Upper lobe of left lung (tissue), 6 donors: Measurements from ENCODE around the gene LRCH1. TPM values are rescaled to one million over a fixed set of nuclear protein-coding genes. Genes with fewer than 3 reads are reported as not detected.
A peak's percentile ranks its signal among the peaks of the same experiment; 100 is the strongest.

Source experiments
- ATAC-seq, 2 donors: fragments of 200-7000 bp; cut with Tn5 transposase; one replicate each; pipeline ENCODE4 v1.9.1; 2022; ENCODE audit warnings: mild to moderate bottlenecking in 2 of 2, moderate library complexity in 2 of 2; ENCODE audit not compliant: low FRiP score in 2 of 2
- DNase-seq, 2 donors: peaks; one replicate each; pipeline ENCODE4 v3.0.0-alpha.2; 2019 to 2020
- H3K27ac ChIP-seq, 4 donors: fragments of 200-600 bp; sonication (generic); one replicate each; pipeline ENCODE4 v1.5.1; 2016 to 2019
- H3K27me3 ChIP-seq, 4 donors: fragments of 200-600 bp; sonication (generic); one replicate each; pipeline ENCODE4 v1.5.1; 2017 to 2019
- H3K36me3 ChIP-seq, 4 donors: fragments of 200-600 bp; sonication (generic); one replicate each; pipeline ENCODE4 v1.5.1; 2016 to 2019
- H3K4me1 ChIP-seq, 4 donors: fragments of 200-600 bp; sonication (generic); one replicate each; pipeline ENCODE4 v1.5.1; 2018 to 2019
- H3K4me3 ChIP-seq, 4 donors: fragments of 200-600 bp; sonication (generic); one replicate each; pipeline ENCODE4 v1.5.1; 2017 to 2019; ENCODE audit warnings: mild to moderate bottlenecking in 2 of 4, moderate library complexity in 1 of 4
- H3K9me3 ChIP-seq, 4 donors: fragments of 200-600 bp; sonication (generic); one replicate each; pipeline ENCODE4 v1.5.1; 2018 to 2019
- CTCF ChIP-seq, 6 experiments: fragments of 450-650 bp in 4 of 6; fragments of 200-600 bp in 2 of 6; sonication (generic) in 2 of 6; IDR thresholded peaks; one replicate each; pipeline ENCODE4 v1.5.1; 2016 to 2019; ENCODE audit warnings: antibody characterized with exemption in 6 of 6
- EP300 ChIP-seq, 4 donors: sonication (generic); formaldehyde crosslinking; IDR thresholded peaks; one replicate each; pipeline ENCODE4 v1.5.1; 2017; ENCODE audit warnings: antibody characterized with exemption in 4 of 4, control low read depth in 2 of 4
- POLR2A ChIP-seq, 4 donors: fragments of 450-650 bp; IDR thresholded peaks; one replicate each; pipeline ENCODE4 v1.5.1; 2016 to 2017; ENCODE audit warnings: antibody characterized with exemption in 4 of 4, mild to moderate bottlenecking in 2 of 4
- POLR2AphosphoS5 ChIP-seq, 2 donors: sonication (generic); formaldehyde crosslinking; IDR thresholded peaks; one replicate each; pipeline ENCODE4 v1.5.1; 2017; ENCODE audit warnings: antibody characterized with exemption in 2 of 2
- WGBS, 2 donors: methylation state at CpG; one replicate each; pipeline ENCODE4 v1.1.5; 2017 to 2018; 5-methylcytosine and 5-hydroxymethylcytosine counted together
- total RNA-seq, 6 donors: library from RNA; depleted of rRNA in 4 of 6; stranded (reverse); fragments of >200 nt in 4 of 6; gene quantifications; one replicate each; pipeline versions ENCODE4 v1.1.0 to v1.2.1, GENCODE V29; 2016 to 2021
- donor health status: DM: no; HTN: no; CAD: no; lungs with moderate emphysema.
- donor health status: DM: no; HTN: yes; CAD: no; lungs with severe emphysema.

LRCH1 gene
- total RNA-seq, 6 donors from 2014 or later = 17.2 to 27.0 (median 22.7) TPM

- Histone ChIP-seq H3K36me3 (no peaks in the 10 kb centered on the region), H3K4me3 (no peak overlapping the region), H3K9me3 (no peaks in the 10 kb centered on the region), H3K4me1 (peaks cover 21 to 37% (median 30%) of the 10 kb centered on the region in 4 donors), H3K27me3 (no peaks in the 10 kb centered on the region), H3K27ac (no peak overlapping the region)
- TF ChIP-seq CTCF (IDR thresholded peaks at IDR 0.05) = no peak
- TF ChIP-seq EP300 (IDR thresholded peaks at IDR 0.05) = no peak
- no peak for TF ChIP-seq POLR2AphosphoS5 (IDR thresholded peaks at IDR 0.05)
- no peak for TF ChIP-seq POLR2A (IDR thresholded peaks at IDR 0.05)
- ATAC-seq = peak in 1 of 2 donors; percentile 14
- 60 to 65% methylated on average over 3 of the region's 3 CpGs for WGBS, 2 donors
- DNase-seq = no peak
These were observed 22.4 kb downstream of the LRCH1 start for GRCh38 chr13:46575301-46575771.

GRCh38 chr13:46575818-46576221, 22.9 kb downstream of the LRCH1 start:
- no peaks in the 10 kb centered on the region for H3K9me3 ChIP-seq
- H3K27ac ChIP-seq = no peak overlapping the region
- H3K36me3 ChIP-seq = no peaks in the 10 kb centered on the region
- TF ChIP-seq POLR2A (IDR thresholded peaks at IDR 0.05) (no peak), EP300 (IDR thresholded peaks at IDR 0.05) (no peak), CTCF (IDR thresholded peaks at IDR 0.05) (no peak), POLR2AphosphoS5 (IDR thresholded peaks at IDR 0.05) (no peak)
- H3K4me3 ChIP-seq = no peak overlapping the region
- ATAC-seq (peak in 1 of 2 donors; percentile 88), DNase-seq (no peak)
- peaks cover 21 to 40% (median 32%) of the 10 kb centered on the region in 4 donors for H3K4me1 ChIP-seq
- H3K27me3 ChIP-seq = no peaks in the 10 kb centered on the region
- 46 to 52% methylated on average over 5 of the region's 5 CpGs for WGBS, 2 donors

- 82 to 86% methylated on average over 5 of the region's 5 CpGs for WGBS, 2 donors
- ATAC-seq = no peak
- TF ChIP-seq POLR2A (IDR thresholded peaks at IDR 0.05) (no peak), POLR2AphosphoS5 (IDR thresholded peaks at IDR 0.05) (no peak), CTCF (IDR thresholded peaks at IDR 0.05) (no peak), EP300 (IDR thresholded peaks at IDR 0.05) (no peak)
These were observed 23.8 kb downstream of the LRCH1 start for GRCh38 chr13:46576762-46577161.

GRCh38 chr13:46577696-46578589, 25.0 kb downstream of the LRCH1 start:
- DNase-seq = no peak
- peaks cover 20 to 38% (median 26%) of the 10 kb centered on the region in 4 donors for H3K4me1 ChIP-seq
- ATAC-seq = no peak
- H3K27ac ChIP-seq = peak overlapping the region in 1 of 4 donors; percentile 38
- TF ChIP-seq POLR2A (IDR thresholded peaks at IDR 0.05) = no peak
- TF ChIP-seq POLR2AphosphoS5 (IDR thresholded peaks at IDR 0.05) = no peak
- TF ChIP-seq EP300 (IDR thresholded peaks at IDR 0.05) = no peak
- TF ChIP-seq CTCF (IDR thresholded peaks at IDR 0.05) = no peak
- no peak overlapping the region for H3K4me3 ChIP-seq
- 60 to 67% methylated on average over 10 of the region's 10 CpGs for whole genome bisulfite sequencing, 2 donors
- no peaks in the 10 kb centered on the region for H3K27me3 ChIP-seq
- H3K9me3 ChIP-seq = no peaks in the 10 kb centered on the region
- H3K36me3 ChIP-seq = no peaks in the 10 kb centered on the region

More at GRCh38 chr13:46576762-46577161, 23.8 kb downstream of the LRCH1 start:
- no peak overlapping the region for H3K27ac ChIP-seq
- no peaks in the 10 kb centered on the region for H3K36me3 ChIP-seq
- no peak for DNase-seq
- no peak overlapping the region for H3K4me3 ChIP-seq
- H3K27me3 ChIP-seq = no peaks in the 10 kb centered on the region
- peaks cover 21 to 38% (median 28%) of the 10 kb centered on the region in 4 donors for H3K4me1 ChIP-seq
- H3K9me3 ChIP-seq = no peaks in the 10 kb centered on the region
